G401 (cell line): Measurements from ENCODE around the gene CREB1. TPM values are rescaled to one million over a fixed set of nuclear protein-coding genes. Genes with fewer than 3 reads are reported as not detected.
"Not testable (repeated sequence)": the region's sequence is repeated elsewhere in the genome, so short reads cannot be mapped to it uniquely, and the experiment has no call there.

Experiments used
- DNase-seq: peaks from one replicate; pipeline ENCODE4 v3.0.0-alpha.2; 2015; ENCODE audit warnings: low spot score
- in situ Hi-C: cut with HindIII; loops from 2 replicates; pipeline ENCODE4 v1.10.0; 2016; ENCODE audit warnings: low sequenced_read_pairs, mixed read lengths
- total RNA-seq: library from RNA; depleted of rRNA; stranded (reverse); fragments of >200 nt; shearing (Covaris generic); gene quantifications from 2 replicates; pipeline ENCODE4 v1.2.3, GENCODE V29; 2014; rRNA removed

CREB1 gene
- total RNA-seq, result 42.5 and 60.0 TPM in 2 replicates

GRCh38 chr2:207529330-207530159 is at the start of gene CREB1:
Gene CREB1 (plus strand): TSS chr2:207529962. CDS start chr2:207555636, 25,674 bp downstream.
- in situ Hi-C loops, result no loop called here

GRCh38 chr2:207480521-207481040 is 49.2 kb upstream of the CREB1 start:
- DNase-seq, result peak; percentile 1
- in situ Hi-C loops, result no loop called here

More at GRCh38 chr2:207529330-207530159, at the start of gene CREB1:
- peak; percentile 97 for DNase-seq

DNA sequence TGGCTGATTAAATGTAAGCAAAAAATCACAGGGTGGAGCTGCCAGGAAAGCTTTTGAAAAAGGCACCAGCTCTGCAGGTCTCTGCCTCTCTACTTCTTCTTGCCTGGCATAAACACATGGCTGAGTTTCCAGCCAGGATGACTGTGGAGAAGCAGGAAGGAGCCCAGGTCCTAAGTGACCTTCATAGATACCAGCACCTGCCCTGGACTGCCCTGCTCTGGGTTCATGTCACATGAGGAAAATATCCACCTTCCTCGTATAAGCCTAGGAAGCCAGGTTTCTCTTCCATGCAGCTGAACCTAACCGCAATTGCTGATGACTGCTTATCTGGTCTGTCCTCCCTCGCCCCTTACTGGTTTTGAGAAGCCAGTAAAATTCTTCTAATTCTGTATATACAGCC is 47.8 kb upstream of the CREB1 start:
- in situ Hi-C loops, result no loop called here
- peak; percentile 86 for DNase-seq

- in situ Hi-C loops, result no loop called here
- DNase-seq, result peak; percentile 2
Measured at GRCh38 chr2:207482630-207483029, 47.1 kb upstream of the CREB1 start.

- in situ Hi-C loops, result no loop called here
- DNase-seq, result no peak
Measured at GRCh38 chr2:207483066-207483465, 46.7 kb upstream of the CREB1 start.

DNA sequence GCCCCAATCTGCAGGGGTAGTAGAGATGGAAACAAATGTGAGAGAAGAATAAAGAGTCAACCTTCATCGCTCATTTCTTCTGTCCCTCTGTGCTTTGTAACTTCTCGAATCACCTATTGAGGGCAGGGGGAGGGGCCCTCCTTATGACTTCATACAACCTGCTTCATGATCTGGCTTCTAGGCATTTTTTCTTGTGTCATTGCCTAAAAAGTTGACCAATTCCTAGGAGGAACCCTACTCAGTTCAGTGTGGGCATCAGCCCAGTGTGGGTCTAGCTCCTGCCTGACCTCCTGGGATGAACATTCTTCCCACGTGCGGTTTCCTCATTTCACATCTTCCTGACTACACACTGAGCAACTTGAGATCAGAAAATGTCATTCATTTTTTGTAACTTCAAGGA is 46.3 kb upstream of the CREB1 start:
- in situ Hi-C loops, result no loop called here

DNA sequence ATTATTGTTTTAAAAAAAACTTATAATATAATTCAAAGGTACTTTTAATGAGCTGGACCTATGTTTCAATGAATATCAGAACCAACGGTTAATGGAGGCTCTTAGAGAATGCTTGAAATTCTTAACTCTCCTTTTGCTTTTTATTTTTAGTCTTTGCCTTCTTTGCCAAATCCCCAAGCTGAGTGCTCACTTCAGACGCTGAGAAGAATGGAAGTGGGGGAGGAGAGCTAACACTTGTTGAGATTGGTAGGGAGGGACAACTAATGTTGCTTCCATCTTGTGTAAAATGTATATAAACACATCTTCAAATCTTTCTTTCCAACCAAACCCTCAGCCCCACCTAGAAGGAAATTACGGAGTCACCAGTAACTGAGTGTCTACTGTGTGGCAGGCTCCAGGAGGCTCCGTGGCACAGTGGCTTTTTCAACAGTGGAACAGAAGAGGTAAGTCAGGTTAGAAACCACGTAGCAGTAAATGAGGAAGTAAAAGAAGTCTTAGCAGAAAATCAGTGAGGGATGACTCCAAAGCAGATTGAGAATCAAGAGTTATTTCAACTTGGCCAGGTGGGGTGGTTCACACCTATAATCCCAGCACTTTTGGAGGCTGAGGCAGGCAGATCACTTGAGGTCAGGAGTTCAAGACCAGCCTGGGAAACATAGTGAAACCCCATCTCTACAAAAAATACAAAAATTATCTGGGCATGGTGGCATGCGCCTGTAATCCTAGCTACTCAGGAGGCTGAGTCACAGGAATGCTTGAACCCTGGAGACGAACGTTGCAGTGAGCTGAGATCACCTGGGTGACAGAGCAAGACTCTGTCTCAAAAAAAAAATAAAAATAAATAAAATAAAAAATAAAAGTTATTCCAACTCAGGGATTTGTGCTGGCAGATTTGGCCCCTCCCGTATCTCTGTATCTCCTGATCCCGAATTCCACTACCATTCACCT is 45.0 kb upstream of the CREB1 start:
- in situ Hi-C loops, result no loop called here

More for the DNA sequence above, 46.3 kb upstream of the CREB1 start:
- no peak for DNase-seq

GRCh38 chr2:207487650-207488311 is 42.0 kb upstream of the CREB1 start:
- no peak for DNase-seq
- in situ Hi-C loops, result no loop called here

More for the DNA sequence above, 45.0 kb upstream of the CREB1 start:
- DNase-seq, result no peak

- no peak for DNase-seq
- in situ Hi-C loops, result no loop called here
Measured at GRCh38 chr2:207489251-207489650, 40.5 kb upstream of the CREB1 start.

- in situ Hi-C loops, result no loop called here
- no peak for DNase-seq
Measured at GRCh38 chr2:207490441-207490840, 39.3 kb upstream of the CREB1 start.

DNA sequence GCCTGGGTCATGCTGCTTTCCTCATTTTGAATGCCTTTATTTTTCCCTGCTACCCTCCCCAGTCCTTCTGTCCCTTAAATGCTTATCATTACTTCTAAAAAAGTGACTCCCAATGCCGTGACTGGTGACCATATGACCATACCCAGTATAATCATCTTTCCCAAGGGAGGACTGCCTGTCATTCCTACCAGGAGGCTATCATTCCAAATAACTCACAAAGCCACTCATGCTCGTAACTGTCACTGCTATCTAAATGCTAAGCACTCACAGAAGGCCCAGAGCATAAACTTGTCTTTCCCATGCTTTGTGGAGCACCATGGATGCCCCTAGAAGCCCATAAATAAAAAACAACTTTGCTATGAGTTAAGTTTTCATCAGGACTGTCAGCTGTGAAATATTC is 38.7 kb upstream of the CREB1 start:
- in situ Hi-C loops, result no loop called here
- no peak for DNase-seq

GRCh38 chr2:207491956-207492355 is 37.8 kb upstream of the CREB1 start:
- in situ Hi-C loops, result no loop called here
- no peak for DNase-seq

DNA sequence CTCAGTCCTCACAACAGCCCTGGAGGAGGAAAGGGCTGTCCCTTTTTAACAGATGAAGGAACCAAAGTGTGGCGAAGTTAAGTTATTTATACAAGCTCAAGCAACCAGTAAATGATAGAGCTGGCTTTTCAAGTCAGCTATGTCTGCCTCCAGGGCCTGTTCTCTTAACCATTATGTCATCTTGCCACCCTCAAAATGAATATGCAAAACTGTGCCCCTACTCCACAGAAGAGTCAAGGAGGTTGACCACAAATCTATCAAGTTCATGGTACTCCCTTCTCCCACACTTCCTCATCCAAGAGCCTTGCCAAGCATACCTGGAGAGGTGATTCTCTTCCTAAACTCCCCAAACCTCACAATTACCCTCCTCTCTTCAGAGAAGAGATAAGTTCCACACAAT is 37.3 kb upstream of the CREB1 start:
- in situ Hi-C loops, result no loop called here
- no peak for DNase-seq

GRCh38 chr2:207494137-207494536 is 35.6 kb upstream of the CREB1 start:
- in situ Hi-C loops, result no loop called here
- no peak for DNase-seq

DNA sequence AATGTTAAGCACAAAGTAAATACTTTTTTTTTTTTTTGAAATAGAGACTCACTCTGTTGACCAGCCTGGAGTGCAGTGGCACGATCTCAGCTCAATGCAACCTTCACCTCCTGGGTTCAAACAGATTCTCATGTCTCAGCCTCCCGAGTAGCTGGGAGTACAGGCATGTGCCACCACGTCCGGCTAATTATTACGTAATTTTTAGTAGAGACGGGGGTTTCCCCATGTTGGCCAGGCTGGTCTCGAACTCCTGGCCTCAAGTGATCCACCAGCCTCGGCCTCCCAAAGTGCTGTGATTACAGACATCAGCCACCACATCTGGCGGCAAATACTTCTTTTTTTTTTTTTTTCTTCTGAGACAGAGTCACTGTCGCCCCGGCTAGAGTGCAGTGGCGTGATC is 32.8 kb upstream of the CREB1 start:
- in situ Hi-C loops, result not testable (repeated sequence)

GRCh38 chr2:207497596-207497995 is 32.2 kb upstream of the CREB1 start:
- in situ Hi-C loops, result no loop called here
- DNase-seq, result peak; percentile 0

More for the DNA sequence above, 32.8 kb upstream of the CREB1 start:
- DNase-seq, result not testable (repeated sequence)

DNA sequence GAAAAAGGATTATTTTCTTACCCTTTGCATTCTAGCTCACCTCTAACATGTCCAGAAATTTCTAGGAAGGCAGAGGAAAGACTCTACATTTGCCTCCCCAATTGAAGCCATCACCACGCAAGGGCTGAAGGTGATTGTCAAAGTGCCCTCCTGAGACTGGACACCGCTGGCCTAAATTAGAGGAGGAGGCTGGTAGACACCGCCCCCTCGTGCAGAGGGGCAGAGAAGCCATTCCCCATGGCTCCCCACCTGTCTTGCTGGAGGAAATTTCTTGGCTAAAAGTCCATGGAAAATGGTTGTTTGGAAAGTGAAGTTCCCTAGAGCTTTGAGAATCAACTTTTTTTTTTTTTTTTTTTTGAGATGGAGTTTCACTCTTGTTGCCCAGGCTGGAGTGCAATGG is 31.3 kb upstream of the CREB1 start:
- DNase-seq, result no peak
- in situ Hi-C loops, result no loop called here

GRCh38 chr2:207499114-207499513 is 30.6 kb upstream of the CREB1 start:
- in situ Hi-C loops, result no loop called here
- DNase-seq, result no peak
